Measurements from ENCODE around the gene CCNG1.
A peak's percentile ranks its signal among the peaks of the same experiment; 100 is the strongest.
"Not testable (repeated sequence)": the region's sequence is repeated elsewhere in the genome, so short reads cannot be mapped to it uniquely, and the experiment has no call there.

Gene CCNG1, protein sequence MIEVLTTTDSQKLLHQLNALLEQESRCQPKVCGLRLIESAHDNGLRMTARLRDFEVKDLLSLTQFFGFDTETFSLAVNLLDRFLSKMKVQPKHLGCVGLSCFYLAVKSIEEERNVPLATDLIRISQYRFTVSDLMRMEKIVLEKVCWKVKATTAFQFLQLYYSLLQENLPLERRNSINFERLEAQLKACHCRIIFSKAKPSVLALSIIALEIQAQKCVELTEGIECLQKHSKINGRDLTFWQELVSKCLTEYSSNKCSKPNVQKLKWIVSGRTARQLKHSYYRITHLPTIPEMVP

DNA sequence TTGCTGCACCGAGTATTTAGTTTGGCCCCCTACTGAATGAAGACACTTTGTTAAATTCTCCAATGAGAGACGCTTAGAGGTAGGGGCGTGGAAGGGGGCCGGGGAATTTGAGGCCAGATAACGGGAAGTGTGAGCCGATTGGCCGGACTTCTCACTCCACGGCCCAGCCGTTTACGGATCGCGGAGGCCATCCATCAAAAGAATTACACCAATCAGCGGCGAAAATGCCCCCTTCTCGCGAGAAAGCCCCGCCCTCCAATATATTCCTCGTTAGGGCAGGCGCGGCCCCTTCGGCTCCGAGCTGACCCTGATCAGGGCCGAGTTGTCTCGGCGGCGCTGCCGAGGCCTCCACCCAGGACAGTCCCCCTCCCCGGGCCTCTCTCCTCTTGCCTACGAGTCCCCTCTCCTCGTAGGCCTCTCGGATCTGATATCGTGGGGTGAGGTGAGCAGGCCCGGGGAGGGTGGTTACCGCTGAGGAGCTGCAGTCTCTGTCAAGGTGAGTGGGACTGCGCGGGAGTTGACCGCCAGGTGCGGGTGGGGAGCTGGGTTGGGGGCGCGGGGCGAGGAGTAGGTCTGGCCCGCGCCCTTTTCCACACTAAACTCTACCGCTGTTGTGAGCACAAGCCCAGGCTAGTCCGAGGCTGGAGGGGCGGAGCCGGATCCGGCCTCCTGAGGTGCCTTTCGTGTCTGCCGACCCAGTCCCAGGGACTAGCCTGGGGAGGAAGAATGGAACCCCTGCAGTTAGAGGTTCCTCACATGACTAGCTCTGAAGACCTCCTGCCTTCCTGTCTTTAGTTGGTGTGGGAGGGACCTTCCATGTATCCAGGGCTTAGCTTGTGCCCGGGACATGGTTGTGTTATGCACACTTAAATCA, at the start of gene CCNG1:
TSS of gene CCNG1 (plus strand) at position 287 of the 874 bp plus-strand sequence. CDS start 1,662 bp downstream, outside the sequence.
- peak; percentile 78 for DNase-seq (ENCODE audit: low spot score)

DNA sequence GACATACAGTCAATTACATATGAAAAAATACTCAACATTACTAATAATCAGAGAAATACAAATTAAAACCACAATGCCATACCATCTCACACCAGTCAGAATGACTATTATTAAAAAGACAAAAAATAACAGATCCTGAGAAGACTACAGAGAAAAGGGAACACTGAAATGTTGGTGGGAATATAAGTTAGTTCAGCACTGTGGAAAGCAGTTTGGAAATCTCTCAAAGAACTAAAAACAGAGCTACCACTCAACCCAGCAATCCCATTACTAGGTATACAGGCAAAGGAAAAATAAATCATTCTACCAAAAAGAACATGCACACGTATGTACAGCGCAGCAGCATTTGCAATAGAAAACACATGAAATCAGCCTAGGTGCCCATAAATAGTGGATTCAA, 41.6 kb upstream of the CCNG1 start:
- no peak for DNase-seq (ENCODE audit: low spot score)

DNA sequence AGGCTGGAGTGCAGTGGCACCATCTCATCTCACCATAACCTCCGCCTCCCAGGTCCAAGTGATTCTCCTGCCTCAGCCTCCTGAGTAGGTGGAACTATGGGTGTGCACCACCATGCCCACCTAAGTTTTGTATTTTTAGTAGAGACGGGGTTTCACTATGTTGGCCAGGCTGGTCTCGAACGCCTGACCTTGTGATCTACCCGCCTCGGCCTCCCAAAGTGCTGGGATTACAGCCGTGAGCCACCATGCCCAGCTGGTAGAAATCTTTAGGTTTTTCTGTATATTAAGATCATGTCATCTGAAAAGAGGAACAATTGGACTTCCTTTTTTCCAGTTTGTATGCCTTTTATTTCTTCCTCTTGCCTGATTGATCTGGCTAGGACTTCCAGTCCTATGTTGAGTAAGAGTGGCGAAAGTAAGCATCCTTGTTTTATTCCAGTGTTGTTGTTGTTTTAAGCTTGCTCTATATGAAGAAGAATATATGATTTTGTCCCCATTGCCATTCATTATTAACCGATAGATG, 40.5 kb upstream of the CCNG1 start:
- not testable (repeated sequence) for DNase-seq (ENCODE audit: low spot score)

DNA sequence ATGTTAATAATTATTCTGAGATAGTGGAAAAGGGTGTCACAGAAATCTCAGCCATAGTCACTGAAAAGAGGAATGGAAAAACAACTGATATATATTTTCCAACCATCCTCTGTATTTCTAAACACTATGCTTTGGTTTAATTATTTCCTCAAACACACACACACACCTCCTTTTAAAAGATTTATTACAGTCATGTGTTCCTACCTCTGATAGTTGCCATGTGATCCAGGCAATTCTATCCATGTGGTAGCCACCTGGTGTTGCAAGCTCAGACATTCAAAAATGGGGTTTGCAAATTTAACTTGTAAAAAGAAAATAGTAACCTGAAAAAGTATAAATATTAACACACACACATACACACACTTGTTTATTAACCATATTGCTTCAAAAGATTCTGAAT, 40.0 kb upstream of the CCNG1 start:
- no peak for DNase-seq (ENCODE audit: low spot score)

DNA sequence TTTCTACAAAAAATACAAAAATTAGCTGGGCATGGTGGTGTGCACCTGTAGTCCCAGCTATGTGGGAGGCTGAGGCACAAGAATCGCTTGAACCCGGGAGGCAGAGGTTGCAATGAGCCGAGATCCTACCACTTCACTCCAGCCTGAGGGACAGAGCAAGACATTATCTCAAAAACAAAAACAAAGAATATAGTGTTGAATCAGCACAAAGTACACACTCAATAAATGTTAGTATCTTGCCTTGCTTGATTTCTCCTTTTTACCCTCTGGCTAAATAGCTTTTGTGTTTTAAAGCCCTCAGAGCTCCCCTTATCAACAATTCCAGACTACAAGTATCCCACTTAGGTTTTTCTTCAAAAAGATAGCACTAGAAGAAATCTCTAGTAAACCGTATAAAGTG, 37.5 kb upstream of the CCNG1 start:
- DNase-seq (ENCODE audit: low spot score) = no peak

DNA sequence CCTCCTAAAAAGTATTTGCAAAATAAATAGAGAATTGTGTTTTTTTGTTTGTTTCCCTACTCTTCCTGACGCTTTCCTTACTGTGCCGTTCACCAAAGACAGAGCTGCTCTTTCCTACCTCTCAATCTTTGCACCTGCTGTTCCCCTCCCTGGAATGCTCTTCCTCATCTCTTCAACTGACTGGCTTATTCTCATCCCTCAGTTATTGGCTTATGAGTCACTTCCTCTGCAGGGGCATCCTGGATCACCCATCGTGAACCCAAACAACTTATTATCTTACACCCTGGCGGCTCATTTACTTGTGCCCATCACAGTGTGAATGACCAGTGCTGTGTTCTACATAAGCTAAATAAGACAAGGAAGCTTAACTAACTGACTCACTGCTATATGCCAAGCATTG, 36.1 kb upstream of the CCNG1 start:
- DNase-seq (ENCODE audit: low spot score) = no peak

DNA sequence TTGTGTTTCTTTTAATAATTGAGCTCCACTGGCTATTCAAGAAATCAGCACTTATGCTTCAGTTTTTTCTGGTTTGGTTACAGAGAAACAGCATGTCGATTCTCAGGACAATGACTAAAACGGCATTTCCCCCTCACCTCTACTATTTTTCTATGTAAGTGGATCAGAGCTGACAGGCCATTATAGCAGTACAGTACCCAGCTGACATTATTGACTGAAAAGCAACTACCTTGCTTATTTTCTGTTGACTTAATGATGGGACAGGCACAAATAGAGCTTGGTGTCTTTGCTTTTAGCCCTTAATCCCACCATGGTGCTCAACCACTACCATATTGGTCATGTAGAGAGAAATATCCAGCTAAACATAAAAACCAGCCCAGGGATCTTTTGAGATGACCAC, 35.4 kb upstream of the CCNG1 start:
- no peak for DNase-seq (ENCODE audit: low spot score)

DNA sequence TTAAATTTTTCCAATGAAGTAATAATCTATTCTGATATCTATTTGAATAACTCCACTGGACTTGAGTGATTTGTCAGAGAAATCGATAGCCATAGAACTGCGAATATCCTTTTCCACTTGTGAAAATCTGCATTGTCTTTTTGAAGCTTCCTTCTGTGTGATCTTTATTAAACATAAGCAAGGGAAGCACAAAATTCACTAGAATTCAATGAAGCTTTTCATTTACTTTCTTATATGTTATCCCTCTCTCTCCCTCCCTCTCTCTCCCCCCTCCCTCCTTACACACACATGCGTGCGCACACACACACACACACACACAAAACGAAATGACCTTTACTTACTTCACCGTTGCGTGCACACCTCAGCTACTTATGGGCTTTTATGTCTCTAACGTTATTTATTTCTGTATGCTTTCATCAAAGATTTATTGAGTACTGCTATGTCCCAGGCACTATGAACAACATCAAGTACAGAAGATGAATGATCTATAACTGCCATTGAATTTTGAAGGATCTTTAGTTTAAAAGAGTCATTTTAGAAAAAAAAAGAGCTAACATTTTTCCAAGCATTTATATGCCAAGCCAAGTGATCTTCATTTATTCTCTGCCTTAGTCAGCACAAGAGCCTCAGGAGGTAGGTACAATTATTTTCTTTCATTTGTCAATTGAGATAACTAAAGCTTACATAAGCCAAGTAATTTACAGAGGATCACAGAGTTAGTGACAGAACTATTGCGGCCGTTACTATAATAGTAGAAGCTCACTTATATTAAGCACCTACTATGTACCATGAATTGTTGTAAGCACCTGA, 32.8 kb upstream of the CCNG1 start:
- DNase-seq (ENCODE audit: low spot score) = no peak

DNA sequence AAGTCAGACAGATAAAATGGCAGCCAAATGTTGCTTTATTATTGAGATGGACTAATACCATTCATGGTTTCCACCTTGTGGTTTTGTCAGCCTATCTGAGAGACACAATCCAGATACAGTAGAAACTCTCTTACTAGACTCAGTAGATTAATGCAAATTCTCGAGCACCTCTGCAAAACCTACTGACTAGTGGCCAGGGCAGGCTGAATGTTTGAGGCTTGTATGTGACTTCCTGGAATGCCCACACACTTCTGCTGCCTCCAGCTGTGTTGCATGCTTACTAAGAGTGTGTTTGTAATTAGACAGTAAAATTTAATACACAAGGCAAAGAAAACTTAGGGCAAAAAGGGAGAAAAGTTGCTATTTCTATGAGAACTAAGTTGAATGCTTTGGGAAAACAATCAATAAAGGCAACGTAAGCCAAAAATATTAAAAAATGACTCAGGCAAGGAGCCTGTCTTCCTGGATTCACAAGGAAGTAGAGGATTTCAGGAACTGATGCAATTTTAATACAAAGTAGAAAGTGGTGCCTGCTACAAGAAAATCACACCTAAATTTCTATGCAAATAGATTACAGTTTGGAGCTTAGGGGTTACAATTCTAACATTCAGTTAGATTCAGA, 30.2 kb upstream of the CCNG1 start:
- no peak for DNase-seq (ENCODE audit: low spot score)

DNA sequence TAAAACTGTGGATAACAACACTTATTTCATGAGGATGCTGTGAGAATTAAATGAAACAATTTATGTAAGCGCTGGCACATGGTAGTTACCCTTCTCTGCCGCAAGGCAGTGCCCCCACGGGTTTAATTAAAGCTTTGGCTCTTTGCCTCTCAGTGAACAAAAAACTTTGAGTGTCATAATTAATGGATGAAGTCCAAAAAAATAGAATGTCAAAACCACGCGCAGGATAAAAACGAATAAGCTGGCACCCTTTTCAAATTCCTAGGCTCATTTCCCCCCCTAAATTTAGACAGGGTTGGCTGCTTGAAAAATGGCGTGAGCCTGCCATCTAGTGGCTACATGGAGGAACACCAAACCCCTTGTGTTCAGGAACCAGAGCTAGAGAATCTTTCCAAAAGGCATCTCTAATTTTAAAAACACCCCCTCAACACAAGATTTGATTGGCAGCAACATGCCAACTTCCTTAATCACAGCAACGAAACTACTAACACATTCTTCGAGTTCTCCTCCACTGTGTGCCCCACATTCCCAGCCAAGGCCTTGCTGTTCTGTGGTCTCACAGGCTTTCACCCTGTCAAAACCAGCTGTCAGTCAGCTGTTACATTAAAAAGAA, 29.0 kb upstream of the CCNG1 start:
- peak; percentile 32 for DNase-seq (ENCODE audit: low spot score)

DNA sequence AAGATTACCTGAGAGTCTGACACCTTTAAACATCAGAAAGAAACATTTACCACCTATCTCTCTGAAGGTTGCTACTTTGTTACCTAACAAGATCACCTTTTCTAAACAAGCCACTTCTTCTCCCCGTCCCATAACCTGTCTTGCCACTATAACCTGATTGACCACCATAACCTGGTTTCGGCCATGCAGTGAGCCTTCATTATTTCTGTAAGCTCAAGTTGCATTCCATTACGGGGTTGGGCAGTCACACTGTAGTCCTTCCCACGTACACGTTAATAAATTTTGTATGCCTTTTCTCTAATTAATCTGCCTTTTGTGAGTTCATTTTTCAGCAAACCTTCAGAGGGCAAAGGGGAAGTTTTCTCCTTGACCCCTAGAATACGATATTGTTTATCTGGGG, 28.0 kb upstream of the CCNG1 start:
- no peak for DNase-seq (ENCODE audit: low spot score)

DNA sequence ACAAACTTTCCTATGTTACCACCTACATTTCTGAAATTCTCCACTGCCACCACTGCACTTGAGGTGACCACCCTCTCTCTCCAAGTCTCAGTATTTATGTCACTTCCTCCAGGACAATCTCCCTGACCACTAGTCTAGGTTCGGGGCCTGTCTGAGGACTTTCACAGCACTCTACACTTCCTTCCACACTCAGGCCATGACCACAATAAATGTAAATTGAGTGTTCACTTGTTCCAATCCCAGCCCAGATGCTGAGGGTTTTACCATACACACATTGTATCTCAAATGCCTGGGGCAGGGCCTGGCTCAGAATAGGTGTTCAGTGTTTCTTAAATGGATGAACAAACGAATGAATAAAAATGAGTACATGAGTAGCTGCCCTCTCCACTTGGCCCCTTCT, 26.9 kb upstream of the CCNG1 start:
- DNase-seq (ENCODE audit: low spot score) = no peak

DNA sequence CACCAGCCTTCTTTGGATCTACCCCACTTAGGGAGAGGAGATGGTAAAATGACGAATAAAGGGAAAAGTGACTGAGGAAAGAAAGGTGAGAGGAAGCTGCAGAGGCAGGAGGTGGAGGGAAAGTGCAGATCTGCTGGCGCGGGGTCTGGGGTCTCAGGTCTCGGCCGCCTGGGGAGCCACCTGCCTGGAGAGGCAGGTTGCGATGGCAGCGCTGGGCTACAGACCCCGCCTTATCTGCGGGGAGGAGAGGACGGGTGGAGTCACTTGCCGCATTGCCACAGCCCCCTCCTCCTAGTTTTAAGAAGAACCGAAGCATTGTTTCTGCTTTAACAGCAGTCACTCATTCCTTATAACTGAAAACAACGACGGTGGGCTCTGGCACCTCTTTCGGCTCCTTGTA, 21.7 kb upstream of the CCNG1 start:
- DNase-seq (ENCODE audit: low spot score) = not testable (repeated sequence)

DNA sequence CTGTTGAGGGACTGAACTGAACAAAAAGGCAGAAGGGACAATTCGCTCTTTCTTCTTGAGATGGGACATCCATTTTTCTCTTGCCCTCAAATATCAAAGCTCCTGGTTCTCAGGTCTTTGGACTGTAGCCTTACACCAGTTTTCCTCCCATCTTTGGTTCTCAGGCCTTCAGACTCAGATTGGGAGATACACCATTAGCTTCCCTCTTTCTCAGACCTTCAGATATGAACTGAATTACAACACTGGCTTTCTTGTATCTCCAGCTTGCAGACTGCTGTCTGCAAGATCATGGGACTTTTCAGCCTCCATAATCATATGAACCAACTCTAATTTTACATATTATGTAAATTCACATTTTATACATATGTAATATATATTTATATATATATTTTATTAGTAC, 12.6 kb upstream of the CCNG1 start:
- DNase-seq (ENCODE audit: low spot score) = no peak

DNA sequence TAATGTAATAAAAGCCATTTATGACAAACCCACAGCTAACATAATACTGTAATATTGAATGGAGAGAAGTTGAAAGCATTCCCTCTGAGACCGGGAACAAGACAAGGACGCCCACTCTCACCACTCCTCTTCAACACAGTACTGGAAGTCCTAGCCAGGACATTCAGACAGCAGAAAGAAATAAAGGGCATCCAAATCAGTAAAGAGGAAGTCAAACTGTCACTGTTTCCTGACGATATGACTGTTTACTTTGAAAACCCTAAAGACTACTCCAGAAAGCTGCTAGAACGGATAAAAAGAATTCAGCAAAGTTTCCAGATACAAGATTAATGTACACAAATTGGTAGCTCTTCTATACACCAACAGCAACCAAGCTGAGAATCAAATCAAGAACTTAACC, 11.3 kb upstream of the CCNG1 start:
- not testable (repeated sequence) for DNase-seq (ENCODE audit: low spot score)

DNA sequence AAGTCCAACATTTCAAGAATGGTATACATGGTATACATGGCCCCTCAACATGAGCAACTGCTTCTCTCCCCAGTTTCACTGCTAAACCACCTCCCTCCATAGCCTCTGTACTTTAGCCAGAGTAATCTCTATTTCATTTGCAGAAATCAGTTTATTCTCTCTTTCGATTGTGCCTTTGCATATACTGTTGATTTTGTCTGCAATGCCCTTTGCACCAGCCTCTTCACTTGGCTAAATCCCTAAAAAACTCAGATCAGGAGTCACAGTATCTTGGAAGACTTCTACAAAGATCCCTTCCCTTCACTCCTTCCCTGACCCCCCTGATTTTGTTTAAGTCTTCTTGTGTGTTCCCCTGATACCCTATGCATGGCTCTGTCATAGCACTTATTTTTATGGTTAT, 4.9 kb upstream of the CCNG1 start:
- DNase-seq (ENCODE audit: low spot score) = no peak

DNA sequence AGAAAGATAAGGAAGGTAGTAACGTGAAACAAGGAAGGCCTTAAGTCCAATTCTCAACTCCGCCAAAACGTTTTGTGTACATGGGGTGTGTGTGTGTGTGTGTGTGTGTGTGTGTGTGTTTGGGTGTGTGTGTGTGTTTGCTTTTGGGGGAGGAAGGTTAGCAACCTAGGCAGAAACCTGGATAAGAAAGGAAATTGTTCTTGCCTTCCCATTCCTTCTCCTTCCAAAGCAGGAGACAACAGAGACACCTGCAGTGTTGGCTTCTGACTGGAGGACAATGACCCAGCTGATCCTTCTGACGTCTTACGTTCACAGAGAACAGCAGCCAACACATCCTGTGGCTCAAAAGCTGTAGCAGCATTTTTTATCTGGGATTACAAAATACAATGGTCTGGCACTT, 4.1 kb upstream of the CCNG1 start:
- no peak for DNase-seq (ENCODE audit: low spot score)

DNA sequence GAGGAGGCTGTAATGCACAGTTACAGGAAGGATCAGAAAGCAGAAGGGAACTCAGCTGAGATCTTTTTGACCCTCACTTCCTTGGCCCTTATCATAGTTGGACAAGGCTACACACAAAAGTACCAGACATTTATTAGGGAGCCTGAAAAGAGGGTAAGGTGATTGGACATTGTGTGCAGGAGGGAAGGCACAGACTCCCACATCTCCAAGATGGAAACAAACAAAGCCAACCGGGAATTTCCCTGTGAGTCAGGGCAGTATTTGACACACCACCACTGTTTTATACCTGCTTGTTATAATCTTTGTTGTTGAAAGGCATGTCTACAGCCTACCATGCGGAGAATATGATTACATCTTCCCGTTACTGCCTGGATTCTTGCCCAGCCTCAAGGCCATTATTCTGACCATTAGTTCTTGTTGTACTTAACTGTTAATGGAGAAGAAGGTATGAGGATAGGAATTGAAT, 3.0 kb upstream of the CCNG1 start:
- no peak for DNase-seq (ENCODE audit: low spot score)

DNA sequence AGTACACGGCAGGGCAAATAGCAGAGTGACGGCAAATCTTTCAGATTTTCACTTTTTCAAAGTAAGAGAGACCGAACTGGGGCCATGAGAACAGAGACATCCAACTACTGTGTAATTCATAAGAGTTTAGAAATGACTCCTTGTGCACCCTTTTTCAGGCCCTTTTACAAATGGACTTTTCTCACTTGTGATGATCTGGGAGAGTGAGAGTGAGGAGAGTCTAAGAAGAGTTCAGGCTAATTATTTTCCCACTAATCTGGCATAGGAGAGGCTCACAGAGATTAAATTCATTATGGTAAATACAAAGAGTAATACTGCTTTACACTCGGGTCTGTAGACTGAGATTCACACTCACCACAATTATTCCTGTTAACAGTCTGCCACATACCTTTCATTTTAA, 880 bp upstream of the CCNG1 start:
- no peak for DNase-seq (ENCODE audit: low spot score)

DNA sequence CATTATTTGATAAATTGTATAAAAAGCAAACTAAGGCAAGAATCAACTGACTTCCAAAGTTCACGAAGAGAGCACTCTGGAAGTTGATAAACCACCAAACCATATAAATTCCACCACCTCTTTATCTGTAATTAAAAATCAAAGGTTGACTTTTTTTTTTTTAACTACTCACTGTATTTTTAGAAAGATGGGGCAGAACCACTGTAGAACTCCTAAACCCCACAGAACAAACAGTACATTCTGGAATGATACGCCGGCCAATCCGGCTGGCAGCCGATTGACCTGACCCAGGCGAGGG, 435 bp upstream of the CCNG1 start:
- DNase-seq (ENCODE audit: low spot score) = no peak

DNA sequence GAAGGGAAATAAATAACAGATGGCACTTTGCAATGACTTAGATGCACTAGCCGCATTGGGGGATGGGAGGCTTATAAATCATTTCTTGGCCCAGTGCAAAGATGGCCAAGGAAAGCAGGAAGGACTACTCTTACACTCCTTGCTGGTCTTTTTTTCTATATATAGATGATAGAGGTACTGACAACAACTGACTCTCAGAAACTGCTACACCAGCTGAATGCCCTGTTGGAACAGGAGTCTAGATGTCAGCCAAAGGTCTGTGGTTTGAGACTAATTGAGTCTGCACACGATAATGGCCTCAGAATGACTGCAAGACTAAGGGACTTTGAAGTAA, 1.7 kb downstream of the CCNG1 start:
- DNase-seq (ENCODE audit: low spot score) = no peak

DNA sequence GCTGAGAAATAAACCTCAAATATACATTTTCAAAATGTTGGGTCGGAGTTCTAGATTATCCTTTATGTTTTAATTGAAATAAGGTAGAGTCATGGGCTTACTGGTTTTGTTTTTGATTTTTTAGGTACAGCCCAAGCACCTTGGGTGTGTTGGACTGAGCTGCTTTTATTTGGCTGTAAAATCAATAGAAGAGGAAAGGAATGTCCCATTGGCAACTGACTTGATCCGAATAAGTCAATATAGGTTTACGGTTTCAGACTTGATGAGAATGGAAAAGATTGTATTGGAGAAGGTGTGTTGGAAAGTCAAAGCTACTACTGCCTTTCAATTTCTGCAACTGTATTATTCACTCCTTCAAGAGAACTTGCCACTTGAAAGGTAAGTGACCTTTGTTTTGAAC, 3.6 kb downstream of the CCNG1 start:
- no peak for DNase-seq (ENCODE audit: low spot score)
